ENCODE results near the gene NNMT.

- no peak for TF ChIP-seq CEBPB (IDR thresholded peaks at IDR 0.05)
- no peak for TF ChIP-seq RAD21 (IDR thresholded peaks at IDR 0.05; ENCODE audit: low read depth)
- no peak for TF ChIP-seq EP300 (IDR thresholded peaks at IDR 0.05; ENCODE audit: borderline replicate concordance)
- no peak for TF ChIP-seq TAF1 (IDR thresholded peaks at IDR 0.05; ENCODE audit: low read depth)
Observed at GRCh38 chr11:114290503-114291235, 5.5 kb upstream of the NNMT start.
